ENCODE results near the gene HMMR.
A peak's percentile ranks its signal among the peaks of the same experiment; 100 is the strongest.
"Not testable (repeated sequence)": the region's sequence is repeated elsewhere in the genome, so short reads cannot be mapped to it uniquely, and the experiment has no call there.

HMMR gene

GRCh38 chr5:163506095-163506457, 45.6 kb downstream of the HMMR start:
- peak; percentile 7 for DNase-seq
- peak; percentile 25 for ATAC-seq

- ATAC-seq: peak; percentile 29
These were observed 46.3 kb downstream of the HMMR start for GRCh38 chr5:163506726-163507125.

GRCh38 chr5:163508753-163509152, 48.3 kb downstream of the HMMR start:
- DNase-seq: no peak
- no peak for ATAC-seq

More at GRCh38 chr5:163506726-163507125, 46.3 kb downstream of the HMMR start:
- DNase-seq: no peak

- DNase-seq: no peak
- ATAC-seq: no peak
These were observed 49.0 kb downstream of the HMMR start for GRCh38 chr5:163509291-163509951.

GRCh38 chr5:163512526-163512925, 52.1 kb downstream of the HMMR start:
- DNase-seq (no peak), ATAC-seq (no peak)

- DNase-seq (no peak), ATAC-seq (no peak)
These were observed 64.7 kb downstream of the HMMR start for GRCh38 chr5:163525096-163525495.

- DNase-seq: no peak
These were observed 69.3 kb downstream of the HMMR start for GRCh38 chr5:163529698-163530097.

GRCh38 chr5:163531272-163531671, 70.8 kb downstream of the HMMR start:
- ATAC-seq: no peak

More at GRCh38 chr5:163529698-163530097, 69.3 kb downstream of the HMMR start:
- ATAC-seq: no peak

GRCh38 chr5:163532171-163533084, 72.0 kb downstream of the HMMR start:
- DNase-seq: no peak
- no peak for ATAC-seq

More at GRCh38 chr5:163531272-163531671, 70.8 kb downstream of the HMMR start:
- no peak for DNase-seq

- DNase-seq (no peak), ATAC-seq (no peak)
These were observed 72.8 kb downstream of the HMMR start for GRCh38 chr5:163533223-163533622.

GRCh38 chr5:163534492-163535094, 74.2 kb downstream of the HMMR start:
- no peak for DNase-seq
- ATAC-seq: no peak

- DNase-seq (no peak), ATAC-seq (no peak)
These were observed 74.9 kb downstream of the HMMR start for GRCh38 chr5:163535290-163535689.

GRCh38 chr5:163536442-163536841, 76.0 kb downstream of the HMMR start:
- not testable (repeated sequence) for DNase-seq, ATAC-seq

- ATAC-seq: no peak
These were observed 80.3 kb downstream of the HMMR start for GRCh38 chr5:163540696-163541095.

More at GRCh38 chr5:163540696-163541095, 80.3 kb downstream of the HMMR start:
- DNase-seq: no peak
